Measurements from ENCODE around the gene MPP1. TPM values are rescaled to one million over a fixed set of nuclear protein-coding genes. Genes with fewer than 3 reads are reported as not detected.

The MPP1 gene
- total RNA-seq, 1 experiment from 2014 or later, result 89.3 TPM

- H3K9me3 ChIP-seq (ENCODE audit: control insufficient read depth, insufficient read depth, low read depth, low read length), result no peaks in the 10 kb centered on the region
- peaks cover 26% of the 10 kb centered on the region for H3K36me3 ChIP-seq (ENCODE audit: control insufficient read depth, insufficient read depth, low read length)
- peak overlapping the region; percentile 91 to 97 for H3K4me3 ChIP-seq (ENCODE audit: low read depth in 2 of 2, low read length in 2 of 2)
- TF ChIP-seq, protein P1, sequence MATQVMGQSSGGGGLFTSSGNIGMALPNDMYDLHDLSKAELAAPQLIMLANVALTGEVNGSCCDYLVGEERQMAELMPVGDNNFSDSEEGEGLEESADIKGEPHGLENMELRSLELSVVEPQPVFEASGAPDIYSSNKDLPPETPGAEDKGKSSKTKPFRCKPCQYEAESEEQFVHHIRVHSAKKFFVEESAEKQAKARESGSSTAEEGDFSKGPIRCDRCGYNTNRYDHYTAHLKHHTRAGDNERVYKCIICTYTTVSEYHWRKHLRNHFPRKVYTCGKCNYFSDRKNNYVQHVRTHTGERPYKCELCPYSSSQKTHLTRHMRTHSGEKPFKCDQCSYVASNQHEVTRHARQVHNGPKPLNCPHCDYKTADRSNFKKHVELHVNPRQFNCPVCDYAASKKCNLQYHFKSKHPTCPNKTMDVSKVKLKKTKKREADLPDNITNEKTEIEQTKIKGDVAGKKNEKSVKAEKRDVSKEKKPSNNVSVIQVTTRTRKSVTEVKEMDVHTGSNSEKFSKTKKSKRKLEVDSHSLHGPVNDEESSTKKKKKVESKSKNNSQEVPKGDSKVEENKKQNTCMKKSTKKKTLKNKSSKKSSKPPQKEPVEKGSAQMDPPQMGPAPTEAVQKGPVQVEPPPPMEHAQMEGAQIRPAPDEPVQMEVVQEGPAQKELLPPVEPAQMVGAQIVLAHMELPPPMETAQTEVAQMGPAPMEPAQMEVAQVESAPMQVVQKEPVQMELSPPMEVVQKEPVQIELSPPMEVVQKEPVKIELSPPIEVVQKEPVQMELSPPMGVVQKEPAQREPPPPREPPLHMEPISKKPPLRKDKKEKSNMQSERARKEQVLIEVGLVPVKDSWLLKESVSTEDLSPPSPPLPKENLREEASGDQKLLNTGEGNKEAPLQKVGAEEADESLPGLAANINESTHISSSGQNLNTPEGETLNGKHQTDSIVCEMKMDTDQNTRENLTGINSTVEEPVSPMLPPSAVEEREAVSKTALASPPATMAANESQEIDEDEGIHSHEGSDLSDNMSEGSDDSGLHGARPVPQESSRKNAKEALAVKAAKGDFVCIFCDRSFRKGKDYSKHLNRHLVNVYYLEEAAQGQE (IDR thresholded peaks at IDR 0.05; ENCODE audit: insufficient read depth in 1 of 2, low read depth in 2 of 2, low read length in 1 of 2), result no peak
- no peak for TF ChIP-seq POLR2AphosphoS5 (IDR thresholded peaks at IDR 0.05; ENCODE audit: low read depth, low read length)
- no peak for TF ChIP-seq CTCF (IDR thresholded peaks at IDR 0.05)
- no peak for TF ChIP-seq SIN3A (IDR thresholded peaks at IDR 0.05; ENCODE audit: borderline replicate concordance, insufficient read depth, low read depth, low read length)
- TF ChIP-seq TCF7L2 (IDR thresholded peaks at IDR 0.05; ENCODE audit: low read depth, low read length), result no peak
- POLR2A ChIA-PET, result interaction anchor here (0.6 kb wide), 1 partner anchor 11 kb away, joined by 7 read pairs; the partner anchor contains the start of gene GAB3
- CTCF ChIA-PET, result interaction anchor here (0.6 kb wide), 1 partner anchor 16 kb away, joined by 7 read pairs; no protein-coding TSS in a partner anchor
- peak overlapping the region; percentile 99 for H3K27ac ChIP-seq (ENCODE audit: low read length)
- ATAC-seq, result no peak
- in situ Hi-C loops (cut with HindIII; ENCODE audit: low pct_unique_long_range_greater_than_20kb, low sequenced_read_pairs) (no loop called here), intact Hi-C loops (cut with micrococcal nuclease; ENCODE audit: unreplicated experiment) (no loop called here)
- peaks cover 18% of the 10 kb centered on the region for H3K4me1 ChIP-seq (ENCODE audit: control insufficient read depth, insufficient read depth, low read length)
- BruUV-seq (replicated peaks), result no TSS peak
- no peak for DNase-seq (ENCODE audit: low read depth, low spot score)
- no peaks in the 10 kb centered on the region for H3K27me3 ChIP-seq (ENCODE audit: control insufficient read depth, insufficient read depth, low read length)
Measured at GRCh38 chrX:154761977-154762536, 43.2 kb downstream of the MPP1 start.

GRCh38 chrX:154758696-154759095, 46.6 kb downstream of the MPP1 start:
- CTCF ChIA-PET, result no interaction called here
- Histone ChIP-seq H3K9me3 (ENCODE audit: control insufficient read depth, insufficient read depth, low read depth, low read length) (no peaks in the 10 kb centered on the region), H3K4me1 (ENCODE audit: control insufficient read depth, insufficient read depth, low read length) (peaks cover 7% of the 10 kb centered on the region), H3K27me3 (ENCODE audit: control insufficient read depth, insufficient read depth, low read length) (no peaks in the 10 kb centered on the region), H3K36me3 (ENCODE audit: control insufficient read depth, insufficient read depth, low read length) (no peaks in the 10 kb centered on the region), H3K27ac (ENCODE audit: low read length) (no peak overlapping the region), H3K4me3 (ENCODE audit: low read depth in 2 of 2, low read length in 2 of 2) (no peak overlapping the region)
- POLR2A ChIA-PET, result no interaction called here
- DNase-seq (ENCODE audit: low read depth, low spot score) (no peak), ATAC-seq (no peak)
- BruUV-seq (replicated peaks), result no TSS peak
- intact Hi-C loops (cut with micrococcal nuclease; ENCODE audit: unreplicated experiment), result loop anchor here (10.0 kb wide), 1 partner anchor 86 kb away; no protein-coding TSS in a partner anchor
- TF ChIP-seq CTCF (IDR thresholded peaks at IDR 0.05), result no peak
- TF ChIP-seq TCF7L2 (IDR thresholded peaks at IDR 0.05; ENCODE audit: low read depth, low read length), result no peak
- no peak for TF ChIP-seq POLR2AphosphoS5 (IDR thresholded peaks at IDR 0.05; ENCODE audit: low read depth, low read length)
- no peak for TF ChIP-seq SIN3A (IDR thresholded peaks at IDR 0.05; ENCODE audit: borderline replicate concordance, insufficient read depth, low read depth, low read length)
- TF ChIP-seq, protein P1 (IDR thresholded peaks at IDR 0.05; ENCODE audit: insufficient read depth in 1 of 2, low read depth in 2 of 2, low read length in 1 of 2), result no peak
- in situ Hi-C loops (cut with HindIII; ENCODE audit: low pct_unique_long_range_greater_than_20kb, low sequenced_read_pairs), result no loop called here
